Activated CD4-positive, alpha-beta memory T cell treated with anti-CD3 and anti-CD28 coated beads for 36 hours (primary cell): ENCODE results near the gene EXTL1. TPM values are rescaled to one million over a fixed set of nuclear protein-coding genes. Genes with fewer than 3 reads are reported as not detected.
"Not testable (repeated sequence)": the region's sequence is repeated elsewhere in the genome, so short reads cannot be mapped to it uniquely, and the experiment has no call there.

Experiments used
- CTCF ChIA-PET: fragments of 350-600 bp; sonication (Branson Sonifier 250); formaldehyde crosslinking; loops from one replicate; lab custom pipeline; 2021; ENCODE audit warnings: antibody characterized with exemption, inconsistent platforms; lab: Charles Lee
- POLR2A ChIA-PET: fragments of 350-600 bp; sonication (Branson Sonifier 250); formaldehyde crosslinking; loops from one replicate; lab custom pipeline; 2021; ENCODE audit warnings: antibody characterized with exemption; lab: Charles Lee
- DNase-seq: peaks from one replicate; pipeline ENCODE4 v3.0.0-alpha.2; 2020
- H3K27ac Mint-ChIP-seq: one replicate; pipeline ENCODE4 v1.8.0; 2021; ENCODE audit warnings: mixed read lengths
- H3K27me3 Mint-ChIP-seq: one replicate; pipeline ENCODE4 v1.8.0; 2021; ENCODE audit warnings: mixed read lengths
- H3K36me3 Mint-ChIP-seq: one replicate; pipeline ENCODE4 v1.8.0; 2021; ENCODE audit warnings: mixed read lengths
- H3K4me1 Mint-ChIP-seq: one replicate; pipeline ENCODE4 v1.8.0; 2021; ENCODE audit warnings: low read depth, mixed read lengths
- H3K4me3 Mint-ChIP-seq: one replicate; pipeline ENCODE4 v1.8.0; 2021; ENCODE audit warnings: mild to moderate bottlenecking, mixed read lengths
- H3K9me3 Mint-ChIP-seq: one replicate; pipeline ENCODE4 v1.8.0; 2021; ENCODE audit warnings: mixed read lengths
- intact Hi-C: fragments of 100-400 bp; cut with micrococcal nuclease; formaldehyde crosslinking; loops from one replicate; pipeline ENCODE4 v1.15.1; 2023
- total RNA-seq, 2 experiments: library from RNA; stranded (reverse); gene quantifications; one replicate each; pipeline ENCODE4 v1.2.3, GENCODE V29; 2021

EXTL1 gene
- not detected for total RNA-seq

- CTCF ChIA-PET, result interaction anchor here (0.9 to 2.3 kb wide), 2 partner anchors 14 to 127 kb away, joined by 4 to 5 read pairs; no protein-coding TSS in a partner anchor
- no peak for DNase-seq
- Mint-ChIP-seq H3K27me3 (peaks cover 2% of the 10 kb centered on the region), H3K9me3 (no peaks in the 10 kb centered on the region), H3K4me1 (no peaks in the 10 kb centered on the region), H3K27ac (no peak within 1 kb of the TSS), H3K4me3 (no peak within 1 kb of the TSS), H3K36me3 (no peaks in the 10 kb centered on the region)
- POLR2A ChIA-PET, result no interaction called here
- intact Hi-C loops, result no loop called here
Observed at GRCh38 chr1:26021647-26022403, at the start of gene EXTL1. Gene EXTL1 (plus strand): TSS chr1:26021775. CDS start chr1:26022647, 872 bp downstream.

GRCh38 chr1:25971811-25972180 is 49.8 kb upstream of the EXTL1 start:
- Mint-ChIP-seq H3K36me3 (peaks cover 29% of the 10 kb centered on the region), H3K4me3 (no peak overlapping the region), H3K4me1 (peaks cover 22% of the 10 kb centered on the region), H3K27me3 (no peaks in the 10 kb centered on the region), H3K9me3 (no peaks in the 10 kb centered on the region), H3K27ac (peak overlapping the region; percentile 90)
- intact Hi-C loops, result loop anchor here (1.0 kb wide), 1 partner anchor 27 kb away; the partner anchor contains the start of gene PAFAH2
- DNase-seq, result no peak
- POLR2A ChIA-PET, result interaction anchor here (0.6 to 1.4 kb wide), 3 partner anchors 16 to 59 kb away, joined by 3 to 9 read pairs (median 3); partner anchors contain the start of gene PAFAH2
- CTCF ChIA-PET, result interaction anchor here (0.8 to 1.3 kb wide), 4 partner anchors 64 to 423 kb away, joined by 3 to 8 read pairs (median 4); no protein-coding TSS in a partner anchor

- H3K36me3 Mint-ChIP-seq, result peaks cover 28% of the 10 kb centered on the region
- peaks cover 22% of the 10 kb centered on the region for H3K4me1 Mint-ChIP-seq
- no peak overlapping the region for H3K4me3 Mint-ChIP-seq
- ChIA-PET POLR2A (no interaction called here), CTCF (no interaction called here)
- no peak overlapping the region for H3K27ac Mint-ChIP-seq
- no peak for DNase-seq
- intact Hi-C loops, result no loop called here
- H3K27me3 Mint-ChIP-seq, result no peaks in the 10 kb centered on the region
- no peaks in the 10 kb centered on the region for H3K9me3 Mint-ChIP-seq
Observed at GRCh38 chr1:25973610-25974321, 47.8 kb upstream of the EXTL1 start.

- Mint-ChIP-seq H3K4me3 (no peak overlapping the region), H3K27ac (no peak overlapping the region), H3K9me3 (no peaks in the 10 kb centered on the region), H3K36me3 (peaks cover 33% of the 10 kb centered on the region), H3K27me3 (no peaks in the 10 kb centered on the region), H3K4me1 (peaks cover under 1% of the 10 kb centered on the region)
- ChIA-PET POLR2A (no interaction called here), CTCF (no interaction called here)
- DNase-seq, result no peak
- intact Hi-C loops, result no loop called here
Observed at GRCh38 chr1:25977801-25978200, 43.8 kb upstream of the EXTL1 start.

- CTCF ChIA-PET, result interaction anchor here (1.2 kb wide), 1 partner anchor 19 kb away, joined by 5 read pairs; the partner anchor contains the start of gene PAFAH2
- no peaks in the 10 kb centered on the region for H3K4me1 Mint-ChIP-seq
Observed at GRCh38 chr1:25978403-25978802, 43.2 kb upstream of the EXTL1 start.

GRCh38 chr1:25979210-25979609 is 42.4 kb upstream of the EXTL1 start:
- intact Hi-C loops, result no loop called here

More at GRCh38 chr1:25978403-25978802, 43.2 kb upstream of the EXTL1 start:
- no peaks in the 10 kb centered on the region for H3K9me3 Mint-ChIP-seq
- no peaks in the 10 kb centered on the region for H3K27me3 Mint-ChIP-seq
- DNase-seq, result no peak
- no peak overlapping the region for H3K4me3 Mint-ChIP-seq
- no peak overlapping the region for H3K27ac Mint-ChIP-seq
- H3K36me3 Mint-ChIP-seq, result peaks cover 31% of the 10 kb centered on the region
- POLR2A ChIA-PET, result no interaction called here
- intact Hi-C loops, result no loop called here

GRCh38 chr1:25985171-25985570 is 36.4 kb upstream of the EXTL1 start:
- peaks cover 18% of the 10 kb centered on the region for H3K36me3 Mint-ChIP-seq
- intact Hi-C loops, result no loop called here
- ChIA-PET POLR2A (no interaction called here), CTCF (no interaction called here)
- H3K27ac Mint-ChIP-seq, result no peak overlapping the region
- no peak for DNase-seq
- H3K4me3 Mint-ChIP-seq, result no peak overlapping the region
- H3K4me1 Mint-ChIP-seq, result peaks cover 12% of the 10 kb centered on the region
- H3K9me3 Mint-ChIP-seq, result no peaks in the 10 kb centered on the region
- no peaks in the 10 kb centered on the region for H3K27me3 Mint-ChIP-seq

More at GRCh38 chr1:25979210-25979609, 42.4 kb upstream of the EXTL1 start:
- H3K4me1 Mint-ChIP-seq, result no peaks in the 10 kb centered on the region
- ChIA-PET CTCF (interaction anchor here (1.1 to 1.2 kb wide), 2 partner anchors 13 to 18 kb away, joined by 3 to 5 read pairs; partner anchors contain the start of gene PAFAH2), POLR2A (no interaction called here)
- DNase-seq, result no peak
- no peaks in the 10 kb centered on the region for H3K9me3 Mint-ChIP-seq
- no peak overlapping the region for H3K4me3 Mint-ChIP-seq
- H3K27me3 Mint-ChIP-seq, result no peaks in the 10 kb centered on the region
- no peak overlapping the region for H3K27ac Mint-ChIP-seq
- peaks cover 28% of the 10 kb centered on the region for H3K36me3 Mint-ChIP-seq

GRCh38 chr1:25985670-25986069 is 35.9 kb upstream of the EXTL1 start:
- H3K36me3 Mint-ChIP-seq, result peaks cover 18% of the 10 kb centered on the region
- peaks cover 15% of the 10 kb centered on the region for H3K4me1 Mint-ChIP-seq

GRCh38 chr1:25986773-25987172 is 34.8 kb upstream of the EXTL1 start:
- CTCF ChIA-PET, result interaction anchor here (1.7 to 3.2 kb wide), 2 partner anchors 11 to 91 kb away, joined by 15 to 24 read pairs; partner anchors contain the start of gene PAFAH2
- H3K9me3 Mint-ChIP-seq, intact Hi-C loops, DNase-seq, H3K27ac Mint-ChIP-seq, H3K4me3 Mint-ChIP-seq, H3K27me3 Mint-ChIP-seq: not testable (repeated sequence)
- peaks cover 15% of the 10 kb centered on the region for H3K36me3 Mint-ChIP-seq
- H3K4me1 Mint-ChIP-seq, result peaks cover 21% of the 10 kb centered on the region
- POLR2A ChIA-PET, result interaction anchor here (1.2 kb wide), 1 partner anchor 10 kb away, joined by 3 read pairs; no protein-coding TSS in a partner anchor

More at GRCh38 chr1:25985670-25986069, 35.9 kb upstream of the EXTL1 start:
- H3K27me3 Mint-ChIP-seq, result no peaks in the 10 kb centered on the region
- CTCF ChIA-PET, result interaction anchor here (3.2 kb wide), 1 partner anchor 12 kb away, joined by 24 read pairs; the partner anchor contains the start of gene PAFAH2
- no peak overlapping the region for H3K4me3 Mint-ChIP-seq
- no peaks in the 10 kb centered on the region for H3K9me3 Mint-ChIP-seq
- H3K27ac Mint-ChIP-seq, result no peak overlapping the region
- POLR2A ChIA-PET, result no interaction called here
- DNase-seq, result no peak
- intact Hi-C loops, result no loop called here

- no peak overlapping the region for H3K27ac Mint-ChIP-seq
- DNase-seq, result no peak
- ChIA-PET POLR2A (interaction anchor here (1.0 to 1.2 kb wide), 2 partner anchors 9 to 17 kb away, joined by 3 read pairs; no protein-coding TSS in a partner anchor), CTCF (interaction anchor here (0.6 to 3.2 kb wide), 4 partner anchors 9 to 1771 kb away, joined by 3 to 24 read pairs (median 9); partner anchors contain the start of gene PAFAH2)
- H3K9me3 Mint-ChIP-seq, result no peaks in the 10 kb centered on the region
- H3K36me3 Mint-ChIP-seq, result peaks cover 6% of the 10 kb centered on the region
- intact Hi-C loops, result no loop called here
- no peaks in the 10 kb centered on the region for H3K27me3 Mint-ChIP-seq
- peaks cover 30% of the 10 kb centered on the region for H3K4me1 Mint-ChIP-seq
- no peak overlapping the region for H3K4me3 Mint-ChIP-seq
Observed at GRCh38 chr1:25987951-25988350, 33.6 kb upstream of the EXTL1 start.

- ChIA-PET POLR2A (no interaction called here), CTCF (interaction anchor here (0.7 to 2.8 kb wide), 4 partner anchors 86 to 245 kb away, joined by 3 to 28 read pairs (median 6); no protein-coding TSS in a partner anchor)
- Mint-ChIP-seq H3K36me3 (peaks cover 3% of the 10 kb centered on the region), H3K27ac (peak overlapping the region; percentile 49), H3K9me3 (no peaks in the 10 kb centered on the region), H3K27me3 (no peaks in the 10 kb centered on the region), H3K4me1 (peaks cover 36% of the 10 kb centered on the region), H3K4me3 (peak overlapping the region; percentile 30)
- no peak for DNase-seq
- intact Hi-C loops, result loop anchor here (10.0 kb wide), 1 partner anchor 365 kb away; no protein-coding TSS in a partner anchor
Observed at GRCh38 chr1:25989440-25990234, 31.9 kb upstream of the EXTL1 start.
